GM18909 (cell line): ENCODE measurements around the gene CREB5.
A peak's percentile ranks its signal among the peaks of the same experiment; 100 is the strongest.

ENCODE experiments used
- ATAC-seq: cut with Tn5 transposase; IDR thresholded peaks from one replicate; pipeline ENCODE4 v1.9.1; 2021; ENCODE audit warnings: mild to moderate bottlenecking; ENCODE audit not compliant: unreplicated experiment, poor library complexity

CREB5 gene

DNA sequence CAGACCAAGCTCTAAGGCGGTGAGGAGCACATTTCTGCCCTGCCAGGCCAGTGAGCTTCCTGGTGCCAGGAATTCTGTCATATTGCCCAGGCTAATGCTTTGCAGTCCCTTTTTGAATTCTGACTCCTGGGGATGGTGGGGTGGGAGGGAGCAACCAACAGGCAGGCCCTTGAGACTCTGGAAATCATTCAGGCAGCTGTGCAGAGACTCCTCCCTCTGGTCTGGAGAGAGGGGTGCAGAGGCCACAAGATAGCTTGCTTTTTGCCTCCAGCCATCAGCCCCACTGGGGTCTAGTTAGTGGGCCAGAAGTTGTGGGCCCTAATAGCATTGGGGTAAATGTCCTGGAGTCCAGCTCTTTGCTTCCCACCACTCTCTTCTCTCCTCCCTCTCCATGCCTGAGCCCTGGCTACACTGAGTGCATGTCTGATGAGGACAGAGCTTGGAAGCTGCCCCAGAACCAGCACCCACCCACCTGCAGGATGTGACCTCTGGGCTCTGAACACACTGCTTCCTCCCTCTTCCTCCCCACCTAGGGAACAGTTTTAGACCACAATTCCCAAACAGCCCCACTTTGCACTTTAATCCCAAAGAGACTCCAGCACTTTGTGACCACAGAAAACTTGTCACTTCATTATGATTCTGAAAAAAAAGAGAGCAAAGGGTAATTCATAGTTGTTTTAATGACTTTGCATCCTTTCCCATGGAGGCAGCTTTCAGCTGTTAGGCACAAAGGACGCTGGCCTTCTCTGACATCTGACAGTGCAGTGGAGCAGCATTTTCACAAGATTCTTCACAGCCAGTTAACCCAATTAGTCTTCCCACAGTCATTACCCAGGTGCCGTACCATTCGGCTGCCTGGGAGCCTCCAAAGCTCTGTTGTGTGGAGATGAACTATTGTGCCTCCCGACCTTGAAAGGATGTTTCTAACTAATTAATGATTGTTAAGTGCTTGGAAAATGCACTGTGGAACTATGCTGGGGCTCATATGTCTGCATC lies 283.3 kb downstream of the CREB5 start:
- ATAC-seq, result no peak

- no peak for ATAC-seq
Observed at GRCh38 chr7:28697913-28698563, 285.7 kb downstream of the CREB5 start.

GRCh38 chr7:28698840-28699239 lies 286.5 kb downstream of the CREB5 start:
- no peak for ATAC-seq

DNA sequence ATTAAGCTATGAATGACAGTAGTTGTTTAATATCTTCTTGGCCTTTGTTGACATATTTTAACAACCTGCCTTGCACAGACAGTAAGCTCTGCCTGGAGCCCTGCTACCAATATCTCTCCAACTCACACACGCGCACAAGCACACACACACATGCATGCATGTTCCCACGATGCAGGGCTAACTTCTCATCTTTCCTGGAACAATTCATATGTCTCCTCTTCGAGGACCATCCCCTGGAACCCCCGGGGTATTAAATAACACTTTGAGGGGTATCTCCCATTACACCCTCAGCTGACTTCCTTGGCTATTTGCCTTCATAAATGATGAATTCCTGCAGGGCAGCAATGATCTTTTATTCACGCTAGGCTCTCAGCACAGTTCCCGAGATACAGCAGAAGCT lies 287.8 kb downstream of the CREB5 start:
- no peak for ATAC-seq

- ATAC-seq, result no peak
Observed at GRCh38 chr7:28700790-28701203, 288.5 kb downstream of the CREB5 start.

DNA sequence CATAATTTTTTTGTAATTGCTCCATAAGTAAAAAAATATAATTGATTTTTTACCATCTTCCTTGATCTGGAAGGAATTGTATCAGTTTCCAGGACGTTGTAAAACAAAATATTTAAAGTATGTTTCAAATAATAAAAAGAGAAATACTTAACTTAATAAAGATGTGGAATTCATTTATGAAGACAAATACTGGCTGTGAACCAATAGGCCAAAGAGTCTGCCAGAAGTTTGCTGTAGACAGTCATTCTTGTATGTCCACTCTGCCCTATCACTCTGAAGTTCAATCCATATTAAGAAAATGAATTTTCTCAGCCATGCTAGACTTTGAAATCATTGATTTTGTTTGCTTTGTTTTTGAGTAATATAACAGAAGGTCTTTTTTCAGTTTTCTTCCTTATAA lies 289.4 kb downstream of the CREB5 start:
- no peak for ATAC-seq

DNA sequence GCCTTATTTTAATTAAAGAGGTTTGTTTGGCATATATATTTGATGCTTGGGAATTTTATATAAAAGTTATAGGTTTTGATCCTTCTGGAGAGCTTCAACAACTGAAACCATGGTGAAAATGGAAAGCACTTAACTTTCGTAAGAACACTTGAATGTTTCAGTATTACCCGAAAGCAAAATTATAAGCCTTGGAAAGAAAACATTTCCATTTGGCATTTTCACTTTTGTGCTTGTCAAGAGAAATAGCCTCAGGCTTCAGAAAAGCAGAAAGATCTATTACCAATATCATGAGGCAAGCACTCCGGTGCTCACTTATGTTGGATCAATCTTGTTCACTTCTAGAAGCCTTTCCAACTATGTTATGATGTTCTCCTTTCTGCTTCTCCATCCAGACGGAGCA lies 289.9 kb downstream of the CREB5 start:
- ATAC-seq, result no peak

GRCh38 chr7:28703037-28703765 lies 290.9 kb downstream of the CREB5 start:
- ATAC-seq, result no peak

GRCh38 chr7:28704706-28705105 lies 292.4 kb downstream of the CREB5 start:
- no peak for ATAC-seq

DNA sequence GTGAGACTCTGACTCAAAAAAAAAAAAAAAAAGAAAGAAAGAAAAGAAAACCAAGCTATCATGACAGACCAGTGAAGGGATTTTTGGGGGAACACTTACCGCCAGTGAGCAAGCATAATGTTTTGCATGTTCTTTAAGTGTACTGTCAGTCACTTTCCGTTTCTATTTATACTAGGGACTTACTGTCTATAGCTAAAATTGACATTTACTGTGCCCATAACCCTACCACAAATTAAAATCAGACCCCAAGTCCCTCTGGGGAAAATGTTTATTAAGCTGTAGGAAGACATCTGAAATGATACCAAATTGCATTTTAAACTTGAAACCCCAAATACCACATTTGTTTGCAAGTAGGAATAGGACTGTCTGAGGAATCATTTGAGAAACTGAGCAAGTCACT lies 293.0 kb downstream of the CREB5 start:
- peak; percentile 85 for ATAC-seq

- ATAC-seq, result no peak
Observed at GRCh38 chr7:28706584-28706983, 294.3 kb downstream of the CREB5 start.

DNA sequence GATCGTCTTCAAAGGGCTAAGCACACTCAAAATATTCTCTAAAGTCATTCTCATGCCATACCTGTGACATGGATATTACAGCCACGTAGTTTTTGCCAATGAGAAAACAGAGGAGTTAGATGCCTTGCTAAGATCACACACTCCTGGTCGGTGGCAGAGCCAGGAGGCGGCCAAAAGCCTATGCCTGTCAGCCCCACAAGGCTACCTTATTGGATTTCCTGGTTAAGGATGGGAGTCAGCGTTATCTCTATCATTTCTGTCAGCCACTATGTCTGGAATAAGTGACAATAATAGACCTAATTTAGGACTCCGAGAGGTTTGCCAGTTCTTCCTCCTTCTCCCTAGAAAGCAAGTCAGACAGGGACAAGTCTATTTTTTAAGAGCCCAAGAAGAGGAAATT lies 295.0 kb downstream of the CREB5 start:
- no peak for ATAC-seq

- no peak for ATAC-seq
Observed at GRCh38 chr7:28708033-28708951, 296.0 kb downstream of the CREB5 start.

GRCh38 chr7:28709748-28710147 lies 297.4 kb downstream of the CREB5 start:
- no peak for ATAC-seq

GRCh38 chr7:28711114-28711513 lies 298.8 kb downstream of the CREB5 start:
- no peak for ATAC-seq

GRCh38 chr7:28714459-28715120 lies 302.3 kb downstream of the CREB5 start:
- no peak for ATAC-seq

DNA sequence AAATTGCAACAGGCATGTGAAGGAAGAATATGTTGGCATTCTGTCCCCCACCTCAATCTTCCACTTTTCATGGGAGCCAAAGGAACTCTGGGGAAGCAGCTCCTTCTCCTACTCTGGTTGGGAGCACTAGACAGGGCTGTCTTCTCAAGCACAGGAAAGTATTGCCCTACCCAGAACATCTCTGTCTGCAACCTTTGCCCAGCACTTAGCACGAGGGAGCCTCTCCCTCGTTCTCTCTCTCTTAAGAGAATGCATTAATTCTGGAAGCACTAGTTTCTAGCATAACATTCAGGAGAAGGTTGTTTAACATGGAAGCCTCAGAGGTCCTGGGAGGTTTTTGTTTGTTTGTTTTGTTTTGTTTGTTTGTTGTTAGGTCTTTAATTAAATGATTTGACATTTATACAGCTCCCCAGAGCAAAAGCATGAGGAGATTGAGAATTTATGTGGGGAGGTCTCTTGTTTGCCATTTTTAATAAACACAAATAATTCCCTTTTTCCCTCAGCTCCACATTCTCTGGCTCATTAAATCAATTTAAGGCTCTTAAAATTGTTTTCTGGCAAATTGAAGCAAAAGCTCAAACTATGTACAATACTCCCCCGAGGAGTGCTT lies 305.2 kb downstream of the CREB5 start:
- ATAC-seq, result no peak

- ATAC-seq, result no peak
Observed at GRCh38 chr7:28718055-28718481, 305.8 kb downstream of the CREB5 start.

- no peak for ATAC-seq
Observed at GRCh38 chr7:28718545-28718944, 306.2 kb downstream of the CREB5 start.
